Forelimb muscle (tissue), 1 donor: Measurements from ENCODE around the gene ANKRD55. TPM values are rescaled to one million over a fixed set of nuclear protein-coding genes. Genes with fewer than 3 reads are reported as not detected.

Experiments
- polyA plus RNA-seq: library from polyadenylated mRNA; unstranded; fragments of 120-200 nt; gene quantifications from one replicate; pipeline ENCODE4 v1.2.1, GENCODE V29; 2013; ENCODE audit not compliant: insufficient read length

Gene ANKRD55
- polyA plus RNA-seq, 1 donor, result 0.46 TPM

Other genes with a start within 250 kb of the ANKRD55 start
- 59.1 TPM for gene IL6ST, start 238.4 kb downstream of the ANKRD55 start, polyA plus RNA-seq